Stimulated activated CD8-positive, alpha-beta memory T cell treated with anti-CD3 and anti-CD28 coated beads, Interleukin-12 subunit alpha, Interleukin-12 subunit beta, amount 100 ng/mL, for 24 hours (primary cell): ENCODE measurements around the gene CDH20.

ENCODE experiments used
- DNase-seq: peaks from one replicate; pipeline ENCODE4 v3.0.0-alpha.2; 2020; ENCODE audit errors: extremely low read depth

The CDH20 gene

GRCh38 chr18:61575419-61575818 is 242.2 kb downstream of the CDH20 start:
- no peak for DNase-seq

DNA sequence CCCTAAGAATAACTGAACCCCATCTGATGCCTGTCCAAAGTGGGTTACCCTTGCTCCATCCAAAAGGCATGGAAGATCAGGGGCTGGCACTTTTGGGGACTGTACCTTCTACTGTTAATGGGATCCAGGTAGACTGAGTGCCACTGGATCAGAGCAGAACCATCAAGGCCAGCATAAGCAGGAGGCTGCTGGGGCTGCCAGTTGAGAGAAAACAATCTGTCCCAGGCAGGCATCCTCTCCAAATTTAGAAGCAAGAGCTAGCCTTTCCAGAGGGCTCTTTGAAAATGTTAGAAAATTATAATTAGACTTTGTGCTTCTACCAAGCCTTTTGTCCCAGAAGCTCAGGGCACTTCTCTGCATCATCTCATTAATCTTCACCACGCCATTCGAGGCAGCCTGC is 245.6 kb downstream of the CDH20 start:
- DNase-seq: no peak

- no peak for DNase-seq
Observed at GRCh38 chr18:61579581-61579980, 246.4 kb downstream of the CDH20 start.

- DNase-seq: no peak
Observed at GRCh38 chr18:61580046-61580445, 246.8 kb downstream of the CDH20 start.

- peak; percentile 10 for DNase-seq
Observed at GRCh38 chr18:61581578-61582201, 248.5 kb downstream of the CDH20 start.

DNA sequence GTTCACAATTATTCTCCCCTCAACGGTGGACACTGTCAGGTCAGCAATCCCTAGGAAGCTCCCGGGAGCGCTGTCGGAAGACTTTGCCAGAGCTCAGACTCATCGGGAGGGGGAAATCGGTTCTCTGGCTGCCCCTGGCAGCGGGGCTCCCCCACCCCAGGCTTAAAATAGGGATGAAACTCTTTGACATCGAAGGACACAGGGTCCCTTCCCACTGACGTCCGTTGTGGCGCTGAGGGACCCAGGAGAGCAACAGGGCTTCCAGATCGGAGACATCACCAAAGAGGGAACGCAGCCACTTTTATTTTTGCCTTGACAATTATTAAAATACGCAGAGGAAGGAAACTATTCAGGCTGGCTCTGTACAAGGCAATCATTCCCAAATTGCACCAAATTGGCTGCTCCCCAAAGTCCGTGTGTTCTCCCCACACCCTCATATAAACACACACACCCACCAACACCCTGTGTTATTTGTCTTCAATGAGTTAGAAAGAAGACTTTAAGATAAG is 249.0 kb downstream of the CDH20 start:
- DNase-seq: no peak

DNA sequence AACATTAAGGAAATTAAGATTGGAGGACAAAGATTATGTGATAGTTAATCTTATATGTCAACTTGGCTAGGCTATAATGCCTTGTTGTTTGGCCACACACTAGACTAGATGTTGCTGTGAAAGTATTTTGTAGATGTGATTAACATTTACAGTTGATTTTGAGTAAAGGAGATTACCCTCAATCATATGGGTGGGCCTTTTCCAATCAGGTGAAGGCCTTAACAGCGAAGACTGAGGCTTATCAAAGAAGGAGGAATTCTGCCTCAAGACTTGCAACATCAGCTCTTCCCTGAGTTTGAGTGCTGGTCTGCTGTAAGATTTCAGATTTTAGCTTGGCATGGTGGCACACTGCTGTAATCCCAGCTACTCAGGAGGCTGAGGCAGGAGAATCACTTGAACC is 250.3 kb downstream of the CDH20 start:
- DNase-seq: no peak

- no peak for DNase-seq
Observed at GRCh38 chr18:61587865-61588264, 254.6 kb downstream of the CDH20 start.

DNA sequence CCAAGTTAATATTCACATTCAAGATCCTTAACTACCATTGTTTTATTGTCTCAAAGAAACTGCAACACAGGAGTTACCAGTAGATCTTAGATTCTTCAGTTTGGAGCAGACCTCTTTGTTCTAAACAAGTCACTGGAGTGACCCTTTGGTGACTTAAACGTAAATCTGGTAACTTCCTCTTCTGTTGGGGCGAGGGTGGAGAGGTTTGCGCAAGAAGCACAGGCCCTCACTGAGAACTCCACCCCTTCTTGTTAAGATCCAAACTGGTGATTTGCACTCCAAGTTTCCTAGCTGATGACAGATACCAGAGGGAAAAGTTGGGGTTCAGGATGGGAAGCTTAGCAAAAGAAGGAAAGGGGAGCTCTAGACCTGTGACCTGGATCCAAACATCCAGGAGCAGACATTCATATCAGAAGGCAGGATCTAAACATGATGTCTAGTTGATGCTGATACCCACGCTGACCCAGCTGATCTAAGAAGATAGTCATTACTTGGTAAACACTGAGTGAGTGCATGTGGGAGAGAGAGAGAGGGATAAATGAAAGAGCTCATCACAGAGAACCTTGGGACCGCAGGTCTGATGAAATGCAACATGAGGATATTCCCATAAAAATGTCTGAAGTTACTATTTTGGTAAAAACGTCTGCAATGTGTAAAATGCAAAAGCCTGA is 256.0 kb downstream of the CDH20 start:
- no peak for DNase-seq

DNA sequence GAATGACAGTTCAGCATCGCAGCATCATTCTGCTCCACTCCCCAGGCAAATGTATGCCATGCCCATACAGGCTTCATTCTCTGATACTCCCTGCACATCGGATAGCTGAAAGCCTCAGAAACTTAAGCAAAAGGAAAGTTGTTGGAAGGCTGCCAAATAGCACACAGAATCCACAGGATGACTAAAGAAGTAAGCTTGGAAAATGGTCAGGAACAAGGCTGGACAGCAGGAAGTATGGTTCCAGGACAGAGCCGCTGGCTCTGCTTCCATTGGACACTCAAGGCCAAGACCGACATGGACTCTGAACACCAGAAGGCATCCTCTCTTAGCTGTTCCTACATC is 256.5 kb downstream of the CDH20 start:
- no peak for DNase-seq

DNA sequence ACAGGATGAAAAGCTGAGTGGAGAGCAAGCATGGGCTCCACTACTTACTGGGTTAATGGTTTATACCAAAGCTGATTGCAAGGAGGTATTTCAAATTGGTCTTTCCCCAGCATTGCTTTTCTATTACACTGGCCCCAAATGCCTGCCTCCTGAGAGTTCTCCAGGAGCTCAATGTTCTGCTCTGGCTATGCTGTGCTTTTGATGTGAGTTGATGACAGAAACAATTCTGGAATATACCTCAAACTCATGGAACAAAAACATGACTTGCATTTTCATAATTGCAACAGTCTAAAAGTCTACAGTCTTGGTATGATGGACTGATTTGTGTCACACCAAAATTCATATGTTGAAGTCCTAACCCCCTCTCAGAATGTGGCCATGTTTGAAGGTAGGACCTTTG is 258.0 kb downstream of the CDH20 start:
- no peak for DNase-seq

GRCh38 chr18:61595615-61596251 is 262.5 kb downstream of the CDH20 start:
- DNase-seq: no peak

- DNase-seq: no peak
Observed at GRCh38 chr18:61596296-61596695, 263.1 kb downstream of the CDH20 start.

- DNase-seq: no peak
Observed at GRCh38 chr18:61597316-61597715, 264.1 kb downstream of the CDH20 start.

- no peak for DNase-seq
Observed at GRCh38 chr18:61600422-61600821, 267.2 kb downstream of the CDH20 start.

GRCh38 chr18:61602836-61603235 is 269.6 kb downstream of the CDH20 start:
- DNase-seq: no peak
